Aorta (tissue), 5 donors: Measurements from ENCODE around the gene ANKH. TPM values are rescaled to one million over a fixed set of nuclear protein-coding genes. Genes with fewer than 3 reads are reported as not detected.

ENCODE experiments used
- ATAC-seq: fragments of 200-7000 bp; cut with Tn5 transposase; one replicate; pipeline ENCODE4 v1.9.1; 2022; ENCODE audit warnings: moderate library complexity; ENCODE audit not compliant: low FRiP score
- DNase-seq, 2 donors: peaks; one replicate each; pipeline ENCODE4 v3.0.0-alpha.2; 2020
- H3K27ac ChIP-seq, 2 donors: one replicate each; pipeline ENCODE4 v1.5.1; 2013; ENCODE audit warnings: low read length in 2 of 2, mild to moderate bottlenecking in 2 of 2, moderate library complexity in 2 of 2, control low read depth in 1 of 2, inconsistent platforms in 1 of 2, low read depth in 1 of 2
- H3K27me3 ChIP-seq, 2 donors: one replicate each; pipeline ENCODE4 v1.6.1; 2013; ENCODE audit warnings: control low read depth in 1 of 2, low read length in 1 of 2, mild to moderate bottlenecking in 1 of 2, moderate library complexity in 1 of 2; ENCODE audit not compliant: insufficient read depth in 2 of 2, control insufficient read depth in 1 of 2
- H3K36me3 ChIP-seq, 2 donors: one replicate each; pipeline ENCODE4 v1.6.1; 2013; ENCODE audit warnings: control low read depth in 1 of 2, low read length in 1 of 2, mild to moderate bottlenecking in 1 of 2; ENCODE audit not compliant: insufficient read depth in 2 of 2, control insufficient read depth in 1 of 2
- H3K4me1 ChIP-seq, 2 donors: one replicate each; pipeline ENCODE4 v1.6.1; 2013; ENCODE audit warnings: low read length in 2 of 2, control low read depth in 1 of 2, mild to moderate bottlenecking in 1 of 2, moderate library complexity in 1 of 2; ENCODE audit not compliant: insufficient read depth in 2 of 2, control insufficient read depth in 1 of 2
- H3K4me3 ChIP-seq, 2 donors: one replicate each; pipeline ENCODE4 v1.5.1; 2013; ENCODE audit warnings: low read length in 2 of 2, control low read depth in 1 of 2, mild to moderate bottlenecking in 1 of 2
- H3K9me3 ChIP-seq: one replicate; pipeline ENCODE4 v1.6.1; 2013; ENCODE audit warnings: mild to moderate bottlenecking, low read length; ENCODE audit not compliant: control insufficient read depth
- WGBS, 2 donors: extraction: QIAGEN DNeasy Blood & Tissue Kit; methylation state at CpG; one replicate each; pipeline ENCODE4 v1.1.7; 2013; 5-methylcytosine and 5-hydroxymethylcytosine counted together
- intact Hi-C, 2 donors: fragments of 100-400 bp; cut with DNase I; formaldehyde crosslinking; loops; one replicate each; pipeline versions ENCODE4 v1.14.2 to v1.15.0; 2022
- polyA plus RNA-seq, 2 donors: library from polyadenylated mRNA; stranded (reverse); fragments of 200-250 nt; gene quantifications; one replicate each; pipeline ENCODE4 v1.2.3, GENCODE V29; 2013
- total RNA-seq, 2 donors: library from RNA; stranded (reverse); fragmentation: NEBNext Ultra II Directional; extraction: Animal tissue kit (Norgen Biotek cat#: 25700); gene quantifications; one replicate each; pipeline ENCODE4 v1.2.1, GENCODE V29; 2021
- donor health status: healthy with polysubstance abuse.
- donor health status: Bipolar disorder and iron deficiency.
- donor health status: DM: no; HTN: no; CAD: no.
- donor health status: DM: no; HTN: no; CAD: no.
- donor health status: DM: yes; HTN: yes; CAD: no.

The ANKH gene
- total and polyA plus RNA-seq, 4 donors: 63.7 to 257 (median 167) TPM

GRCh38 chr5:14775857-14776256 is 95.7 kb downstream of the ANKH start:
- Histone ChIP-seq H3K4me1 (peaks cover 0 to 5% of the 10 kb centered on the region in 2 donors), H3K36me3 (no peaks in the 10 kb centered on the region), H3K27ac (no peak overlapping the region), H3K27me3 (no peaks in the 10 kb centered on the region), H3K9me3 (no peaks in the 10 kb centered on the region), H3K4me3 (no peak overlapping the region)
- 61 to 62% methylated on average over 7 of the region's 7 CpGs for WGBS, 2 donors
- intact Hi-C loops: no loop called here
- DNase-seq (peak in 1 of 2 donors; percentile 60), ATAC-seq (no peak)

DNA sequence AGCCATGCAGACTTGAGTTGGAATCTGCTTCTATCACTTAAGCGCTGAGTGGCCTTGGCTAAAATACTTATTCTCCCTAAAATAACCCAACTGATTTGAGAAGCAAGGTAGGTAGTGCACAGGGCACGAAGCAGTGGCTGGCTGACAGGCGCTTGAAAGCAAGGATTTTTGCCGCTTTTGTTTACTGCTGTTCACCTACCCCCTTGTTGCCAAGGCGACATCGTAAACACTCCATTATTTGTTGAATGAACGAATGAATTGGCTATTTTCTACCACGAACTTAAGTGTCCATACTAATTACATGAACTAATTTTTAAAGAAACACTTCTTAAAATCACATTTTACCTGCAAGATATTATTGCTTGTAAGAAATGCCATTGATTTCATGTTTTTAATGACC is 98.0 kb downstream of the ANKH start:
- H3K36me3 ChIP-seq: no peaks in the 10 kb centered on the region
- H3K4me1 ChIP-seq: peaks cover 0 to 2% of the 10 kb centered on the region in 2 donors
- ATAC-seq (no peak), DNase-seq (no peak)
- H3K4me3 ChIP-seq: no peak overlapping the region
- H3K27ac ChIP-seq: no peak overlapping the region
- intact Hi-C loops: no loop called here
- 89% methylated on average over 8 of the region's 8 CpGs for WGBS, 2 donors
- no peaks in the 10 kb centered on the region for H3K27me3 ChIP-seq
- H3K9me3 ChIP-seq: no peaks in the 10 kb centered on the region

- Histone ChIP-seq H3K9me3 (no peaks in the 10 kb centered on the region), H3K4me3 (no peak overlapping the region), H3K36me3 (peaks cover 0 to 2% of the 10 kb centered on the region in 2 donors), H3K27me3 (no peaks in the 10 kb centered on the region), H3K27ac (no peak overlapping the region), H3K4me1 (peaks cover 0 to 2% of the 10 kb centered on the region in 2 donors)
- no peak for ATAC-seq
- intact Hi-C loops: no loop called here
- no peak for DNase-seq
- 53 to 56% methylated on average over 3 of the region's 3 CpGs for WGBS, 2 donors
Observed at GRCh38 chr5:14771972-14772371, 99.6 kb downstream of the ANKH start.

DNA sequence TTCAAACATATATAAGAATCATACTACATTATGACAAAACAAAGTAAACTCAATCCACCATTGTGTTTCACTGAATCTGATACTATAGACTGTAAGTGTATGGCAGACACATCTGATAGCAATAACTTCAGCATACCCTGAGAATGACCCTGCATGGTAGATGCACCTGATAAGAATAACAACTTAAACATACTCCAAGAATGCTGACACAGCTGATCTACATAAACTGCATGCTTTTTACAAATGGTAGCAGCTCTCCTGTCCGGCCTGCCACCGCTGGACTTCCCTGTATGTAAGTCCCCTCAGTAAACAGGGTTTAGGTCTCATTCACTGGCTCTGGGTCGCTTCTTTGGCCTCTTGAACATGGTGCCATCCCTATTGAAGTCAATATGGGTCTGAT is 100.4 kb downstream of the ANKH start:
- Histone ChIP-seq H3K27me3 (no peaks in the 10 kb centered on the region), H3K36me3 (peaks cover 0 to 2% of the 10 kb centered on the region in 2 donors), H3K4me1 (peaks cover 0 to 2% of the 10 kb centered on the region in 2 donors), H3K27ac (no peak overlapping the region), H3K4me3 (no peak overlapping the region), H3K9me3 (no peaks in the 10 kb centered on the region)
- 96 to 98% methylated on average over 3 of the region's 3 CpGs for WGBS, 2 donors
- ATAC-seq: no peak
- intact Hi-C loops: no loop called here
- no peak for DNase-seq

- no peak for ATAC-seq
- Histone ChIP-seq H3K27ac (no peak overlapping the region), H3K4me1 (peaks cover 0 to 2% of the 10 kb centered on the region in 2 donors), H3K36me3 (peaks cover 2 to 4% of the 10 kb centered on the region in 2 donors), H3K4me3 (no peak overlapping the region), H3K27me3 (no peaks in the 10 kb centered on the region), H3K9me3 (no peaks in the 10 kb centered on the region)
- 93 to 94% methylated on average over 17 of the region's 17 CpGs for WGBS, 2 donors
- DNase-seq: no peak
- intact Hi-C loops: no loop called here
Observed at GRCh38 chr5:14768508-14769365, 102.8 kb downstream of the ANKH start.

DNA sequence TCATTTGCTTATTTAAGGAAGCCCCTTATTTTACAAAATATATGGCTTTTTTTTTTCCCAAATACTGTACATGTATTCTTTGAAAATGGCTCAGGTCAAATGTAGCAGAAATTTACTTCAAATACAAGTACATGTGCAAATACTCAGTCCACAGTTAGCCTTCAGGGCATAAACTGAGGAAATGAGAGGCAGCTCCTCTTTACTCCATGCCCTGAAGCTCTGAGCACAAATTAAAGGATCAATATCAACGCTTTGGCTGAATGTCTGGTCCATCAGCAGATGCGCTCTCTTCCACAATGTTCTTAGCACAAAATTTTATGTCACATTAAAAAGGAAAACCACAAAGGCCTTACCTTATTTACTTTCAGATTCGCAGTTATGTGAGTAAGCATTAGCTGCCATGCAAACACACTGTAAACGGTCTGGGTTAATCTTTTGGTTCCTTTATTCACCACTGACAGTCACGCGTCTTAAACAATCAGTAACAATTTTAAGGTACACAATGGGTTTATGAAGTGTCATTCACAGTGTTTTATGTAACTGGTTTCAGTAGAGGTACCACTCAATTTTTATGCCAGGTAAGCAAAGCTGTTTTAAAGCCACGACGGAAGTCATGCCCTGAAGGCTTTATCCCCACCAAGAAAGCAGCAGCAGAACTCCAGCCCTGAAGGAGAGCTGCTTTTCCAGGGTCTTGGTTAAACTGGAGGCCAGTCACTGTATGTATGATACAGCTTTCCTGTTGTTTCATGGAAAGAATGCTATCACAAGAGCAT is 103.7 kb downstream of the ANKH start:
- H3K4me1 ChIP-seq: peaks cover 0 to 2% of the 10 kb centered on the region in 2 donors
- WGBS, 2 donors: 52 to 70% methylated on average over 8 of the region's 8 CpGs
- ATAC-seq (no peak), DNase-seq (no peak)
- H3K27me3 ChIP-seq: no peaks in the 10 kb centered on the region
- no peaks in the 10 kb centered on the region for H3K9me3 ChIP-seq
- peaks cover 2 to 4% of the 10 kb centered on the region in 2 donors for H3K36me3 ChIP-seq
- no peak overlapping the region for H3K27ac ChIP-seq
- intact Hi-C loops: no loop called here
- no peak overlapping the region for H3K4me3 ChIP-seq

DNA sequence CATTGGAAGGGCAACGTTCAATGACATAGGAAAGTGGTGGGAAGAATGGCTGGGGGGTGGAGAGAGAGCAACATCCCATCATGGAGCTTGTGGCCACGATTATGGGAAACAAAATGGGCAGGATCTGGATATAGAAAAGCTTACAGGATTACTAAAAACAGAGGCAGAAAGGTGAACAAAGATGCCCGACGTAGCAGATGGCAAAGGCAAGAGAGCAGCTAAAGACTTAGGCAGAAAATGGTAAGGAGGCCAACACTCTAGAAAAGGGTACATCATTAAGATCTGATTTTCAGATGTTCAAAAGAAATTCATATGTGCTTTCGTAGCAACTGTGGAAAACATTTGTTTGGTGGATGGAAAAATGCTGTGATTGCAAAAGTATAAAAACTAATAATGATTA is 104.5 kb downstream of the ANKH start:
- ATAC-seq (no peak), DNase-seq (no peak)
- no peak overlapping the region for H3K27ac ChIP-seq
- 88 to 91% methylated on average over 5 of the region's 5 CpGs for WGBS, 2 donors
- peaks cover 2 to 4% of the 10 kb centered on the region in 2 donors for H3K36me3 ChIP-seq
- peaks cover 0 to 2% of the 10 kb centered on the region in 2 donors for H3K4me1 ChIP-seq
- H3K27me3 ChIP-seq: no peaks in the 10 kb centered on the region
- no peaks in the 10 kb centered on the region for H3K9me3 ChIP-seq
- H3K4me3 ChIP-seq: no peak overlapping the region
- intact Hi-C loops: no loop called here

- Histone ChIP-seq H3K4me1 (no peaks in the 10 kb centered on the region), H3K36me3 (peaks cover 2 to 4% of the 10 kb centered on the region in 2 donors), H3K4me3 (no peak overlapping the region), H3K9me3 (no peaks in the 10 kb centered on the region), H3K27ac (no peak overlapping the region), H3K27me3 (no peaks in the 10 kb centered on the region)
- no peak for ATAC-seq
- no peak for DNase-seq
- 59 to 70% methylated on average over 1 of the region's 1 CpG for WGBS, 2 donors
- intact Hi-C loops: no loop called here
Observed at GRCh38 chr5:14766584-14766983, 105.0 kb downstream of the ANKH start.
